Measurements from ENCODE around the gene TWF1.

TWF1 gene

DNA sequence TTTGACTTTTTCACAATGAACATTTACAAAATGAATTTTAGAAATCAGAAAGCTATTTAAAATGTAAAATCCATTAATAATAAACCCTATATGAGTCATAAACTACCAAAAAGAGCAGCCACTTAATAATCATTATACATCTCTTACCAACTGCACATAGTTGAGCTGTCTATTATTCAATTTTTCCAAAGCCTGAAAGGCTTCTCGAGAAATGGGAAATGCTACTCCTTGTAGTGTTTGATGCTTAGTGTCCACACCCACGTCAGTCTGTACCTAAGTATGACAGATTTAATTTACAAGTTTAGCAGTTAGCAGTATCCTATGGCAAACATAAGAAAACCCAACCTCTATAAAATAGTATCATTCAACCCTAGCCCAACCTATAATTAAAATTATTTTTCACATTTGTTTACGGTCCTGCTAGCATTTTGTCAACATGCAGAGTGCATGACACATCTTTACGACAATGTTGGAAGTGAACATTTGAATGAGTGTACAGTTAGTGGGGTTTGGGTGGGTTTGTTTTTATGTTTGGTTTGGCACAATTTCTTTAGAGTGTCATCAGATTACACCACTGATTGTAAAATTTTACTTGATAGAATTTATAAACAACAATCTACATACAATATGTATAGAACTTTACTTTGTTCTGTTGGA, 8.4 kb downstream of the TWF1 start:
- no peak for DNase-seq (ENCODE audit: extremely low read depth, insufficient read length)
- Histone ChIP-seq H3K27me3 (replicated peaks; ENCODE audit: control insufficient read depth, insufficient read depth, low read length) (no peaks in the 10 kb centered on the region), H3K36me3 (ENCODE audit: control insufficient read depth, insufficient read depth, low read length) (no peaks in the 10 kb centered on the region; the same call in none of the 2 replicates), H3K4me3 (replicated peaks; ENCODE audit: low read depth, low read length) (no peak overlapping the region)
- TF ChIP-seq, protein P1, sequence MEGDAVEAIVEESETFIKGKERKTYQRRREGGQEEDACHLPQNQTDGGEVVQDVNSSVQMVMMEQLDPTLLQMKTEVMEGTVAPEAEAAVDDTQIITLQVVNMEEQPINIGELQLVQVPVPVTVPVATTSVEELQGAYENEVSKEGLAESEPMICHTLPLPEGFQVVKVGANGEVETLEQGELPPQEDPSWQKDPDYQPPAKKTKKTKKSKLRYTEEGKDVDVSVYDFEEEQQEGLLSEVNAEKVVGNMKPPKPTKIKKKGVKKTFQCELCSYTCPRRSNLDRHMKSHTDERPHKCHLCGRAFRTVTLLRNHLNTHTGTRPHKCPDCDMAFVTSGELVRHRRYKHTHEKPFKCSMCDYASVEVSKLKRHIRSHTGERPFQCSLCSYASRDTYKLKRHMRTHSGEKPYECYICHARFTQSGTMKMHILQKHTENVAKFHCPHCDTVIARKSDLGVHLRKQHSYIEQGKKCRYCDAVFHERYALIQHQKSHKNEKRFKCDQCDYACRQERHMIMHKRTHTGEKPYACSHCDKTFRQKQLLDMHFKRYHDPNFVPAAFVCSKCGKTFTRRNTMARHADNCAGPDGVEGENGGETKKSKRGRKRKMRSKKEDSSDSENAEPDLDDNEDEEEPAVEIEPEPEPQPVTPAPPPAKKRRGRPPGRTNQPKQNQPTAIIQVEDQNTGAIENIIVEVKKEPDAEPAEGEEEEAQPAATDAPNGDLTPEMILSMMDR (IDR thresholded peaks at IDR 0.05; ENCODE audit: insufficient read depth, low read length, poor library complexity, severe bottlenecking), result no peak

DNA sequence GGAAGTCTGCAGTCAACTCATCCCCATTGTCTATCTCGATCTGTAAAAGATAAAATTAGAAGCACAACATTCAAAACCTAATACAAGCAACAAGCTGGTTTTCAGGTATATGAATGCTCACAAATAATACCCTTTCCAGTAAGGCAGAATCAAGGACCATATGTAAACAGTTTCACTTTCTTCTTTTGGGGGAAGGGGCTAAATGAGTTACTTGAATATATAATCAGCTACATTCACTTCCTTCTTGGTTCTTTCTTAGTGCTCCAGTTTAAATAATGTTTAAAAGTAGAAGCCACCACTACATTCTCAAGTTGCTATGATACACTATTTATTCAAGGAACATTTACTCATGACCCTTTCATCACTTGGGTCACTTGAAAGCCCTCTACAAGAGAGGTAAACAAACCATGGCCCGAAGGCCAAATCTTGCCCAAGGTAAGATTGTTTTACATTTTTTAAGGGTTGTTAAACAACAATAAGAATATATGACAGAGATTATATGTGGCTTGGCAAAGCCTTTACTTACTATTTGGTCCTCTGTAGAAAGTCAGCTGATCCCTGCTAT, 10.3 kb downstream of the TWF1 start:
- TF ChIP-seq, protein P1 (IDR thresholded peaks at IDR 0.05; ENCODE audit: insufficient read depth, low read length, poor library complexity, severe bottlenecking), result no peak
- H3K4me3 ChIP-seq (replicated peaks; ENCODE audit: low read depth, low read length), result no peak overlapping the region
- no peak for DNase-seq (ENCODE audit: extremely low read depth, insufficient read length)
- no peaks in the 10 kb centered on the region for H3K27me3 ChIP-seq (replicated peaks; ENCODE audit: control insufficient read depth, insufficient read depth, low read length)
- no peaks in the 10 kb centered on the region; the same call in none of the 2 replicates for H3K36me3 ChIP-seq (ENCODE audit: control insufficient read depth, insufficient read depth, low read length)

DNA sequence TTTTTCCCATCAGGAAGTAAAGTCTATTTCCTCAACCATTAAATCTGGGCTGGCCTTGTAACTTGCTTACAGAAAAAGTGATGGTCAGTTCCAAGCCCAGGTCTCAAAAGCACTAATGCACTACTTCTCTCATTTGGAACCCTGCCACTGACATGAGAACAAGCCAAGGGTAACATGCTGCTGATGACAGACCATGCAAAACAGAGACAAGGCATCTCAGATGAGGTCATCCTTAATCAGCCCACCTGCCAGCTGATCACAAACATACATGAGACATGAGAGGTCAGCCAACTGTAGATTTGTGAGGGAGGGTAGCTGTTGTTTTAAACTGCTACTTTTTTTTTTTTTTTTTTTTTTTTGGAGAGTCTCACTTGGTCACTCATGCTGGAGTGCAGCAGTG, 16.2 kb downstream of the TWF1 start:
- TF ChIP-seq, protein P1 (IDR thresholded peaks at IDR 0.05; ENCODE audit: insufficient read depth, low read length, poor library complexity, severe bottlenecking), result no peak
- Histone ChIP-seq H3K36me3 (ENCODE audit: control insufficient read depth, insufficient read depth, low read length) (no peaks in the 10 kb centered on the region; the same call in none of the 2 replicates), H3K27me3 (replicated peaks; ENCODE audit: control insufficient read depth, insufficient read depth, low read length) (no peaks in the 10 kb centered on the region), H3K4me3 (replicated peaks; ENCODE audit: low read depth, low read length) (no peak overlapping the region)
- DNase-seq (ENCODE audit: extremely low read depth, insufficient read length), result no peak

DNA sequence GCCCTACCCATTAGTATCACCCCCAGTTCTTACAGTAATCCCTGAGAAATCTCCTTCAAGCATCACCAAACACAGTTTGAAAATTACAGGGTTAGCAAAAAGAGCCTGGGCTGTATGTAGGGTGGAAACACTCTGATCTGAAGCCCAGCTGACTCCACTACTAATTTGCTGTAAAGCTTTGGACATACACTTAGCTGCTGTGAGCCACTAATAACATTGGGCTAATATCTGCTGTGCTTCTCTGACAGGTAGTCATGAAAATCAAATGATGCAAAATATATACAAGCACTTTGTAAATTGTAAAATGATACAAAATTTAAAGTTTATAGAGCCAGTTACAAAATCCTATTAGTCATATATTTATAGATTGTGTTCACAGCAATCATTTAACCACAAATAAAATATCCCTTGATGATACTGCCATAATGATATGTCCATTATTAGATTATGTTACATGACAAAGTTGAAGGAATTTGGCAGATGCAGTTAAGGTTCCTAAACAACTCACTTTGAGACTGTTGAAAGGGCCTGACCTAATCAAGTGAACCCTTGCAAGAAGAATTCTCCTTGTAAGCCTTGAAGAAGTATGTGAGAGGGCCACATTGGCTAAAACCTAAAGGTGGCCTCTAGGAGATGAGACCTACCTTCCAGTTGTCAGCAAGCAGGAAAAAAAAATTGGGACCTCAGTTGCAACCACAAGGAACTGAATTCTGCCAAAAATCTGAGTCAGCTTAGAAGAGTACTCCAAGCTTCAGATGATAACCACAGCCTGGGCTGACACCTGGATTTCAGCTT, 19.0 kb downstream of the TWF1 start:
- Histone ChIP-seq H3K36me3 (ENCODE audit: control insufficient read depth, insufficient read depth, low read length) (peaks cover 1% of the 10 kb centered on the region), H3K27me3 (replicated peaks; ENCODE audit: control insufficient read depth, insufficient read depth, low read length) (no peaks in the 10 kb centered on the region), H3K4me3 (replicated peaks; ENCODE audit: low read depth, low read length) (no peak overlapping the region)
- DNase-seq (ENCODE audit: extremely low read depth, insufficient read length), result no peak
- TF ChIP-seq, protein P1 (IDR thresholded peaks at IDR 0.05; ENCODE audit: insufficient read depth, low read length, poor library complexity, severe bottlenecking), result no peak

DNA sequence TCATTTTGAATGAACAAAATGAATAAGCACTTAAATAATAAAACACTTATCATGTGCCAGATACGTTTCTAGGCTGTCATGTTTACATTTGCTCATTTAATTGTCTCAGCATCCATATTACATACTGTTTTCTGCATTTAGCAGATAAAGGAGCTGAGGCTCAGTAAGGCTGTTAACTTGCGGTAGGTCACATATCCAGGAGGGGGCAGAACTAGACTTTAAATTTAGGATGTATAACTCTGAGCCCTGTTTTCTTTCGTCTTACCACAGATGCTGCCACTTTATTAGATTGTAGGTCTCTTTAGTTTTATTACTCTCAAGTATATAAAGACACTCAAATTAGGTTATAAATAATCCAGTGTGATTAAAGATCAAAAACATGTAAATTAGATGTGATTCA, 29.6 kb downstream of the TWF1 start:
- TF ChIP-seq, protein P1 (IDR thresholded peaks at IDR 0.05; ENCODE audit: insufficient read depth, low read length, poor library complexity, severe bottlenecking), result peak; percentile 42
- H3K27me3 ChIP-seq (replicated peaks; ENCODE audit: control insufficient read depth, insufficient read depth, low read length), result no peaks in the 10 kb centered on the region
- H3K4me3 ChIP-seq (replicated peaks; ENCODE audit: low read depth, low read length), result no peak overlapping the region
- H3K36me3 ChIP-seq (ENCODE audit: control insufficient read depth, insufficient read depth, low read length), result peaks cover 5% of the 10 kb centered on the region
- DNase-seq (ENCODE audit: extremely low read depth, insufficient read length), result no peak

Data from GM06990 (cell line).